ENCODE data around the gene AMZ1. TPM values are rescaled to one million over a fixed set of nuclear protein-coding genes. Genes with fewer than 3 reads are reported as not detected.

AMZ1 gene
- total RNA-seq, 1 donor: 2.5 TPM

- Histone ChIP-seq H3K27ac (ENCODE audit: low read depth, low read length) (no peak overlapping the region), H4K20me1 (ENCODE audit: insufficient read depth, low read length) (peaks cover 6% of the 10 kb centered on the region), H3K4me1 (ENCODE audit: insufficient read depth, low read length) (no peaks in the 10 kb centered on the region), H3K36me3 (ENCODE audit: insufficient read depth, low read length) (peaks cover 28% of the 10 kb centered on the region), H3K9me3 (ENCODE audit: low read depth, low read length) (no peaks in the 10 kb centered on the region), H2AFZ (ENCODE audit: low read length) (no peak overlapping the region), H3K4me2 (ENCODE audit: insufficient read depth, low read length) (no peak overlapping the region), H3K27me3 (ENCODE audit: insufficient read depth, low read length) (no peaks in the 10 kb centered on the region), H3K4me3 (ENCODE audit: insufficient read depth, low read length) (no peak overlapping the region), H3K79me2 (ENCODE audit: insufficient read depth, low read length) (peaks cover 3% of the 10 kb centered on the region)
- TF ChIP-seq CTCF (IDR thresholded peaks at IDR 0.05; ENCODE audit: extremely low read depth, low read depth, low read length): no peak
- no peak for DNase-seq (ENCODE audit: insufficient read length, low spot score, missing footprints)
Measured at GRCh38 chr7:2650451-2650850, 37.6 kb upstream of the AMZ1 start.

- no peaks in the 10 kb centered on the region for H3K79me2 ChIP-seq (ENCODE audit: insufficient read depth, low read length)
- H3K4me1 ChIP-seq (ENCODE audit: insufficient read depth, low read length): no peaks in the 10 kb centered on the region
- no peak for DNase-seq (ENCODE audit: insufficient read length, low spot score, missing footprints)
- no peaks in the 10 kb centered on the region for H3K27me3 ChIP-seq (ENCODE audit: insufficient read depth, low read length)
- H3K4me3 ChIP-seq (ENCODE audit: insufficient read depth, low read length): no peak overlapping the region
- H3K36me3 ChIP-seq (ENCODE audit: insufficient read depth, low read length): peaks cover 30% of the 10 kb centered on the region
- peaks cover 6% of the 10 kb centered on the region for H4K20me1 ChIP-seq (ENCODE audit: insufficient read depth, low read length)
- no peaks in the 10 kb centered on the region for H3K9me3 ChIP-seq (ENCODE audit: low read depth, low read length)
- no peak overlapping the region for H3K4me2 ChIP-seq (ENCODE audit: insufficient read depth, low read length)
- no peak overlapping the region for H3K27ac ChIP-seq (ENCODE audit: low read depth, low read length)
- TF ChIP-seq CTCF (IDR thresholded peaks at IDR 0.05; ENCODE audit: extremely low read depth, low read depth, low read length): no peak
- no peak overlapping the region for H2AFZ ChIP-seq (ENCODE audit: low read length)
Measured at GRCh38 chr7:2651336-2651735, 36.7 kb upstream of the AMZ1 start.

GRCh38 chr7:2651847-2652735 lies 35.9 kb upstream of the AMZ1 start:
- no peak for TF ChIP-seq CTCF (IDR thresholded peaks at IDR 0.05; ENCODE audit: extremely low read depth, low read depth, low read length)
- Histone ChIP-seq H3K27ac (ENCODE audit: low read depth, low read length) (no peak overlapping the region), H3K79me2 (ENCODE audit: insufficient read depth, low read length) (no peaks in the 10 kb centered on the region), H3K36me3 (ENCODE audit: insufficient read depth, low read length) (peaks cover 33% of the 10 kb centered on the region), H3K27me3 (ENCODE audit: insufficient read depth, low read length) (no peaks in the 10 kb centered on the region), H2AFZ (ENCODE audit: low read length) (no peak overlapping the region), H4K20me1 (ENCODE audit: insufficient read depth, low read length) (peaks cover 6% of the 10 kb centered on the region), H3K9me3 (ENCODE audit: low read depth, low read length) (no peaks in the 10 kb centered on the region), H3K4me2 (ENCODE audit: insufficient read depth, low read length) (no peak overlapping the region), H3K4me3 (ENCODE audit: insufficient read depth, low read length) (no peak overlapping the region), H3K4me1 (ENCODE audit: insufficient read depth, low read length) (no peaks in the 10 kb centered on the region)
- DNase-seq (ENCODE audit: insufficient read length, low spot score, missing footprints): peak; percentile 90

GRCh38 chr7:2652736-2653060 lies 35.3 kb upstream of the AMZ1 start:
- Histone ChIP-seq H3K9me3 (ENCODE audit: low read depth, low read length) (no peaks in the 10 kb centered on the region), H3K4me1 (ENCODE audit: insufficient read depth, low read length) (no peaks in the 10 kb centered on the region), H3K79me2 (ENCODE audit: insufficient read depth, low read length) (no peaks in the 10 kb centered on the region), H3K27me3 (ENCODE audit: insufficient read depth, low read length) (no peaks in the 10 kb centered on the region), H3K4me3 (ENCODE audit: insufficient read depth, low read length) (no peak overlapping the region), H4K20me1 (ENCODE audit: insufficient read depth, low read length) (peaks cover 6% of the 10 kb centered on the region), H3K27ac (ENCODE audit: low read depth, low read length) (no peak overlapping the region), H3K36me3 (ENCODE audit: insufficient read depth, low read length) (peaks cover 29% of the 10 kb centered on the region), H2AFZ (ENCODE audit: low read length) (no peak overlapping the region), H3K4me2 (ENCODE audit: insufficient read depth, low read length) (no peak overlapping the region)
- DNase-seq (ENCODE audit: insufficient read length, low spot score, missing footprints): no peak
- no peak for TF ChIP-seq CTCF (IDR thresholded peaks at IDR 0.05; ENCODE audit: extremely low read depth, low read depth, low read length)

Data from osteoblast (primary cell).